ENCODE results near the gene NLRP9.

Gene NLRP9

DNA sequence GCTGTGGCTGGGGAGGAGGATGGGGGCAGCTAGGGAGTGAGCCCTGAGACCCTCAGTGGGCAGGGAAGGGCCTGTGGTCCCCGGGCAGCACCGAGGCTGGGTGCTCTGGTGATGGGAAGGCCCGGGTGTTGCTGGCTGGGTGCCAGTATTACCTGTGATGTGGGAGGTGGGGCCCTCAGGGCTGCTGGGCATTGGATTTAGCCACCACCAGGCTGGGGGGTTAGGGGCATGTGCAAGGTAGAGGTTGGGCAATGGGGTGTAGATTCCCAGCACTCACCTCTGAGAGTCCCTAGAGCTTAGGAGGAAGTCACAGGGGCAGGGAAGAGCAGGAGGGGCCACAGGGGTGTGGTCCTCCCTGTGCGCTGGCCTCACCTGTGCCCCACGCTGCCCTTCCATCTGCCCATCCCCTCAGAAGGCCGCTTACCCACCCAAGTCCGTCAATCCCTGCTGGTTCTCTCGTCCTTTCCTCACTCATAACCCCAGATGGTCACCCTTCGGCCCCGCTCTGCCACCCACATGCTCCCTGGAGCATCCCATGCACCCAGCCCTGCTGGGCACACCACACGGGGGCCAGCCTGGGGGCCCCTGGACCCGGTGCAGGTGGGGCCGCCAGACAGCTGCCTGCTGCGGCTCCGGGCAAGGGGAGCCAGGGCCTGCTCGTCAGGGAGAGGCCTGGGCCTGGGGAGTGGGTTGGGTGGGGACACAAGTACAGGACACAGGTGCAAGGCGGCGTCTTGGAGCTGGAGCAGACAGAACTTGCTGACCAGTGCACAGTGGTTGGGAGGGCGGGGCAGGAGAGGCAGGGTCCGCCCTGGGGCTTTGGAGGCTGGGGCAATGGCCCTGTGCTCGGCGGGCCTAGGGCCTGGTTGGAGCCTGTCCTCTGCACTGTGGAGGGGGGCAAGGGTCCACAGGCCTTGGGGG lies 50.7 kb downstream of the NLRP9 start:
- no peak for DNase-seq (ENCODE audit: low spot score)

DNA sequence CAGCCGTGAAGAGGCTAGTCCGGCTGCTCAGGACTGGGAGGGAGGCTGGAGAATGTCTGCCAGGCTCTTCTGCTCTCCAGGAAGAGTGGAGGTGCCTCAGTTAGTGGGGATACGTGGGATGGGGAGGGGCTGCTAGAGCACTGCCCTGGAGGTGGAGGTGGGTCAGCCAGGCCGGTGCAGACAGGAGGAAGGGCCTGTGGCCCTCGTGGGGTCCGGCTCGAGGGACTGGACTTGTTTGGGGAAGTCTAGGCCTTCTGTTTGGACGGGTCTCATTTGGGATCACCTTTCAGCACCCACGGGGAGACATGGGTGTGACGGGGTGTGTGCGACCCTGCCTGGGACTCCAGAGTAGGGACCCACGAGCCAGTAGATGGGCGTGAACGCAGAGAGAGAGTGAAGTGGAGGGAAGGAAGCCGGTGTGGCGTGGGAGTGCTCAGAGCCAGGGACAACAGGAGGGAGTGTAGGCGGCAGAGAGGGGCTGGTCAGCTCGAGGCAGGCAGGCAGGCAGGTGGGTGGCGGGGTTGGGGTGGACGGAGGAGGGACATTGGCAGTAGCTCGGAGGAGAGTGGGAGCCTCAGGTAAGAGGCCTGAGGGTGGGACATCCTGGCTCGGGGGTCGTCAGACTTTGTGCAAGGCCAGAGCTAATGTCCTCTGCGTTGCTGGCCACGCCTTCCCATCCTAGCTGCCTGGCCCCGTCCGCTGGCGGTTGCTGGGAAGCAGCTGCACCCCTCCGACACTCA lies 51.7 kb downstream of the NLRP9 start:
- no peak for DNase-seq (ENCODE audit: low spot score)

DNA sequence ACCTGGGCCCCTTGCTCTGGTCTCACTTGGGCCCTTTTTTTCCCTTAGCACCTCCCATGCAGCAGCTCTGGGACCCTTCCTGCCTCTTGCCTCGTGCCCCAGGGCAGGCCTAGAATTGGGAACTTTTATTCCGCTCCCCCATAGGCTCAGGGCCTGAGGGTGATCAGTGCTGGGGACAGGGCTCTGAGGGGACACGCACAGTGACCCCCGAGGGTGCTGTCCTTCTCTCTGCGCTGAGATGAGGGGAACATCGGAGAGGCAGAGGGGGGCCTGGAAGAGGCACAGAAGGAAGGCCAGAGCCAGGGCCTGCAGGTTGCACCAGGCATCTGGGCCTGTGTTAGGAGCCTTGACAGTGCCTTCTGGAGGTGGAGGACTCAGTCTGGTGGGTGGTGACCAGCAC lies 52.4 kb downstream of the NLRP9 start:
- no peak for DNase-seq (ENCODE audit: low spot score)

DNA sequence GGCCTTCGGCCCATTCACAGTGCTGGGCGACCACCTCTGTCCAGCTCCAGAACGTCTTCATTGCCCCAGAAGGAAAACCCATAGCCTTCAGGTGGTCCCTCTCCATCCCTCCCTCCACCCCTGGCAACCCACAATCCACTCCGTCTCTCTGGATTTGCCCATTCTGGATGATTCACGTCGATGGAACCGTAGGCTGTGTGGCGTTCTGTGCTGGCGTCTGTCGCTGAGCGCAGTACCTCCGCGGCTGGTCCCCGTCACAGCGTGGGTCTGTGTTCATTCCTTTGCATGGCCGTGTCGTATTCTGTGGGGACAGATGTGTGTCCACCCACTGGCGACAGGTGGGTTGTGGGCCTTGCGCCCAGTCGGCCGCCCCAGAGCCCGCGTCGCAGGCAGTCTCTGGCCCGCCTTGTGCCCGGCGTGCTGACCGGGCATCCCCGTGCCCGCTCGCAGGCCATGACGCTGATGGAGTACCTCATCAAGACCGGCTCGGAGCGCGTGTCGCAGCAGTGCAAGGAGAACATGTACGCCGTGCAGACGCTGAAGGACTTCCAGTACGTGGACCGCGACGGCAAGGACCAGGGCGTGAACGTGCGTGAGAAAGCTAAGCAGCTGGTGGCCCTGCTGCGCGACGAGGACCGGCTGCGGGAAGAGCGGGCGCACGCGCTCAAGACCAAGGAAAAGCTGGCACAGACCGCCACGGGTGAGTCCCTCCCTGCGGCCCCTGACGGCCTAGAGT lies 53.1 kb downstream of the NLRP9 start:
- DNase-seq (ENCODE audit: low spot score), result no peak

DNA sequence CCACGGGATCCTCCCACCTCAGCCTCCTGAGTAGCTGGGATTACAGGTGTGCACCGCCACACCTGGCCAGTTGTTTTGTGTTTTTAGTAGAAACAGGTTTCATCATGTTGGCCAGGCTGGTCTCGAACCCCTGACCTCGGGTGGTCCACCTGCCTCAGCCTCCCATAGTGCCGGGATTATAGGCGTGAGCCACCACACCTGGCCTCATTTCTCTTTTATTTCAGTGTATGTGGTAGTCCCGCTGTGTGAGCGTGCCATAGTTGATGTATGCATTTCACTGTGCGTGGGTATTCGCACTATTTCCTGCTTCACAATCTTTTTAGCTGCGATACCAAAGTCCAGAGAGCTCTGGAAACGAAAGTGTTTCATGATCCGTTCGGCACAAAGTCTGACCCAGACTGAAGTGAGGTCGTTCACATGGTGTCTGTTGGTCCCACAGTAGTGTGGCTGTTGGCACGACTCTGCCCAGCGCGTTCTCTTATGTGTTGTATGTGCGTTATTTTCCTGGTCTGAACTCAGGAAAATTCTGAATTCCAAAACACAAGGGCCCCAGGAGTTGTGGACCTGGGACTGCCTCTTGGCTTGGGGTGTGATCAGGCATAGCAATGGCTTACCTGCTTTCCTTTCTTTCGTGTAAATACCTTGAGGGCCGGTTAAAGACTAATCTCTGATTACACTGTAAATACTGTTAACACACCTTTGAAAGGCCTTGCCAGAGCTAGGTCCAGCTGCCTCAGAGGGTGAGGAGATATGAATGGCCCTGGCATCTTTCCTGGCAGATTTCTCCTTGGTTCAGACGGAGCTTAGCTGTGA lies 54.5 kb downstream of the NLRP9 start:
- DNase-seq (ENCODE audit: low spot score), result no peak

DNA sequence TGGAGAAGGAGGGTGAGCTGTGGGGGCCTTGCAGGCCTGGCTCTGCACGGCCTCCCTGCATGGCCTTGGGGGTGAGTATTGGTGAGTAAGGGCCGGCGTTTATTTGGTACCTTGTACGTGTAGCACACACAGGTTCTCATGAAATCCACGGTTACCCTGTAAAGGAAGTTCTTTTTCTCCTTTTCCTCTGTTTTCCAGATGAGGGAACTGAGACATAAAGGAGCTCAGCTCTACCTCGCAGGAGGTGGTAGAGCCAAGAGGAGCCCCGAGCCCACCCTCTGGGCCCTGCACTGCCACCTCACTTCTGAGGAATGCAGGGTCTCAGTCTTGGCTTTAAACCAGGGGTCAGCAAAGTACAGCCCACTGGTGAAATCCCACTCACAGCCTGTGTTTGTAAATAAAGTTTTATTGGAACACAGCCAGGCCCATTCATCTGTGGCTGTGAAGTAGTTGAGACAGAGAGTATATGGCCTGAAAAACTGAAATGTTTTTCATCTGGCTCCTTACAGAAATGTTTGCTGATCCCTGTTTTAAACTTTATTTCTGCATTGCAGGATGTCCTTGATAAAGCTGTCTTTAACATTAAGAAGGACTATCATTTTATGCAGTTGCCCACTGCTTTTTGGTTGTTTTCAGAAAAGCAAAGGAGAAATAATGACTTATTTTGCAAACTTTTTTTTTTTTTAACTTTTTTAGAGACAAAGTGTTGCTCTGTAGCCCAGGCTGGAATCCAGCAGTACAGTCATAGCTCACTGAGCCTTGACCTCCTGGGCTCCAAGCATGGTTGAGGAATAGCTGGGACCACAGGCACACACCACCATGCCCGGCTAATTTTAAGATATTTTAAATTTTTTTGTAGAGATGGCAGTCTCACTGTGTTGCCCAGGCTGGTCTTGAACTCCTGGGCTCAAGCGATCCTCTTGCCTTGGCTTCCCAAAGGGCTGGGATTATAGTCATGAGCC lies 56.8 kb downstream of the NLRP9 start:
- DNase-seq (ENCODE audit: low spot score), result no peak

DNA sequence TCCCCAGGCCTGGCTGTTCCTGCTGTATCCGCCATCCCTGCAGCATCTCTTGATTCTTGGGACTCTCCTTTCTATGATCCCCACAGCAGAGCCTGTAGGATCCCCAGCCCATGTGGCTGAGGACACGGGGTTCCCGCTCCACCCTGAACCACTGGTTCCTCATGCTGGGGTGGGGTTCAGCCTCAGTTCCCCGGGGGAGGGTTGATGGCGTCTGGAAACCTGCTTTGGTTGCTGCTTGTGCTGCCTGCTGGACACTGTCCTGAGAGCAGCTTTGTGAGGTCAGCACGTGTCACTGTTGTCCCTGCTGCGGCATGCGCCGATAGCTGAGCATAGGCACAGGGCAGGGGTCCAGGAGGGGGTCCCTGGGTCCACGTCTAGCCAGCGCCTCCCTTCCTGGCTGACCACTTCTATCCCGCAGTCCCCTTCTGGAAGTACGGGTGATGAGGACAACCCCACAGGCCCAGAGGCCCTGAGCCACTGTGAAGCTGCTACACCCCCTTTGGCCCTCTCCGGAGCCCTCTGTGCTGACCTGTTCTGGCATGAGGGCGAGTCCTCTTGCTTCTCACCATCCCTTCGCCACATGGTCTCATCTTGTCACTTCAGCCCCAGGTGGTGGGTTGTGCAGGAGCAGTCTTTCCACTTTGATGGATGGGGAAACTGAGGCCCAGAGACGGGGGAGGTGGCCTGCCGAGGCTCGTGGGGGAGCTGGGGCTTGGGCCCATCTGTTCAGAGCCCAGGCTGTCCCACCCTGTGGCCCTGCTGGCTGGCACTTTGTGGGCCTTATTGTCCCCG lies 57.7 kb downstream of the NLRP9 start:
- DNase-seq (ENCODE audit: low spot score), result no peak

DNA sequence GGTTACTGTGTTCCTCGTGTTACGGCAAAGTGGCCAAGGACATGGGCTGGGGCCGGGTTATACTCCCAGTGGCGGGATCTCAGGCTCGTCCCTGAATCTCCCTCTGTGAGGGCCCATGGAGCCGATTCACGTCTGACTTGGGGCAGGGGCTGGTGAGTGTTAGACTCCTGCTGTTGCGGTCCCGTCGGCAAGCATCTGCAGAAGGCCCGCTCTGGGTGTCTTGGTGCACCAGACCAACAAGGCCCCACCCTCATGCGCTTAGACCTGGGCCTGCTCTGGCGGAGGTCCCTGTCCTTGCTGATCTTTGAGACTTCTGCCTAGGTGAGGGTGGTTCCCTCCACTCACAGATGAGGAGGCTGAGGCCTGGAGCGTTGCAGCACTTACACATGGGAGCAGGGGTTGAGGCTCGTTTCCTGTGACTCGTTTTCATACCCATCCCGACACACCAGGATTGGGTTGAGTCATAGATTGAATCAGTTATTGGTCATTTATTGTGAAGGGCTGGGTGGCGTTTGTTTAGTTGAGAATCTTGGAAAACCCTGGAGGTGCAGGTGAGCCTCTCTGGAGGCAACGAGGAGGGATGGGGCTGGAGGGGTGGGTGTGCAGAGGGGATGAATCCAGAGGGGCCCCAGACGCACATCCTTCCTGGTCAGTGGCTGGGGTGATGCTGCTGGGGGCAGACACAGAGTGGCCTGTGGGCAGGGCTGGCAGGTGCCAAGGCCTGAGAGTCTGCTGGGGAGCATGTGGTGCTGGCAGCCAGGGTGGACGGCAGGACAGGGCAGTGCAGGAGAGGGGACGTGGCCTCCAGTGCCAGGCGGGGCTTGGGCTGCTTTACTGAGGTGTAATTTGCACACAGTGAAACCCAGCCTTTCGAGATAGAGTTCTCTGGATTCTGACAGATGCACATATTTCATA lies 58.6 kb downstream of the NLRP9 start:
- DNase-seq (ENCODE audit: low spot score), result no peak

DNA sequence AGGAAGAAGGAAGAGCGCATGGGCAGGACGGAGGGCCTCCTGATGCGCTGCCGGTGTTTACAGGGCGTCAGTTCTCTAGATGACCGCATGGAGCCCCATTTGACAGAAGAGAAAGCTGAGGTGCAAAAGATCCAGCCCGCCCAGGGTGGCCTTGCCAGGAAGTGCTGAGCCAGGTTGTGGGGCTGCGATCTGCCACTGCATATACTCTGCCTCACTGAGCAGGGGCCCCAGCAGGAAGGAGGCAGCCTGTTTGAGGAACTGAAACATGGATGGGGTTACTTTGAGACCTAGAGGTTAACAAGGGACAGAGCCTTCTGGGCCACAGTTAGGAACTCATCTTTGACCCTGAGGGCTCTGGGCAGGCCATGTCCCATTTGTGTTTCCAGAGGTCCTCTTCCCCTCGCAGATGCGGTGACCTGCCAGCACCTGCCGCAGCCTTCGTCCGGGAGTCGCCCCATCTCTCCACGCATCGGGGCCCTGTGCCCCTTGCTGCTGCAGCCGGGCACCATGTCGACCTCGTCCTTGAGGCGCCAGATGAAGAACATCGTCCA lies 60.0 kb downstream of the NLRP9 start:
- peak; percentile 54 for DNase-seq (ENCODE audit: low spot score)

DNA sequence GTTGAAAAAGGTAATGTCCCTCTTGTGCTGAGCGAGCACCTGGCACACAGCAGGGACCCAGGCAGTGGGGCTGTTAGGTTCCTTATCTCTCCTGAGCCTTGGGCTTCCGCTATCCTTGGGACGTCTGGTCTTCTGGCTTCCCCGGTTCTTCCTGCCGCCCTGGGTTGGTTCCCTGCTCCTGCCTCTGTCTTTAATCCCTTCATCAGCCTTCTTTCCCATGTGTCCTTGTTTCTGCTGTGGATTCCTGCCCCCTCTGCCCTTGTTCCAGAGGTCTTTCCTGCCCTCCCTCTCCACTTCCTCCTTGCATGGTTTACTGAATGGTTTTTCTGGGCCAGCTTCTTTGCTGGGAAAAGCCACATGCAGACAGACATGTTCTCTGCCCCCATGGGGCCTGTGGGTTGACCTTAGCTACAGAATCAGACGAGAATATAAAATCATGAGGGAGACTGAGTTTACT lies 60.6 kb downstream of the NLRP9 start:
- DNase-seq (ENCODE audit: low spot score), result no peak

DNA sequence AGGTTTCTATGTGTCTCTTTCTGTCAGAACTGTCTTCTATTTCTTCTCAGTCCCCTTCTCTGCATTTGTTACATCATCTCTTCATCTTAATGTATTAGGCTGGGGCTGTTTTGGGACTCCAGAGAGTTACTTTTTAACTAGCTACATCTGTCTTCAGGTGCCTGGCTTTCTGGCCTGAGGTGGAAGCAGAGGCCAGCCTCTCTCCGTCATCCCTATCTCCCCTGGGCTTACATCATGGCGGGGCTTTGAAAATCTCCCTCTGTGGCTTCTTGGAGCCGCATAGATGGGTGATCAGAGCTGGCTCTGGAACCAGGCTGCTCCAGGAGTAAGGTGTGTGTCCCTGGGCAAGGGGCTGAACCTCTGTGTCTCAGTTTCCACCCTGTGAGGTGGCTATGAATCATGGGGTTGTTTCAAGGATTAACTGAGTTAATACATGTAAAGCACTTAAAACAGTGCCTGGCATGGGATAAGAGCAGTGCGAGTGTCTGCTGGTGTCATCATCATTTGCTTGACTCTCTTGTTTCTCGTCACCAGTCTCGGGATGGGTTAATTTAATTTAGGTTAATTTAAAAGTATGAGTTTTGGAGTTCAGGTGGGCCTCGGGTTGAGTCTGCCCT lies 61.2 kb downstream of the NLRP9 start:
- no peak for DNase-seq (ENCODE audit: low spot score)

DNA sequence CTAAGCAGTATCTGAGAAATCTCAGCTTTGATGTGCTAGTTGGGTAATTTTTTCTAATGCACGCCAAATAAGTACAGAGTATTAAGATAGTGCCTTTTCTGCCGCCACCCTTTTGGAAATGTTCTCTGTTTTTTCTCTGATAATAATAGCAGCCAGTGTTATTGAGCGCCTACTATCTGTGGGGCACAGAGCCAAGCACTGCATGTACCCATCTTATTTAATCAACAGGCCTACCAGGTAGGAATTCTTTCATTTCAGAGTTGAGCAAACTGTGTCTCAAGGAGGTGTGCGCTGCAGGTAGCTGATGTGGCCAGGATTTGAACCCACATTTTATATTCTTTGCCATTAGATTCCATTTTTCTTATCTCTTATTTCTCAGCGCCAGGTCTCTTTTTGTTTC lies 61.8 kb downstream of the NLRP9 start:
- no peak for DNase-seq (ENCODE audit: low spot score)

DNA sequence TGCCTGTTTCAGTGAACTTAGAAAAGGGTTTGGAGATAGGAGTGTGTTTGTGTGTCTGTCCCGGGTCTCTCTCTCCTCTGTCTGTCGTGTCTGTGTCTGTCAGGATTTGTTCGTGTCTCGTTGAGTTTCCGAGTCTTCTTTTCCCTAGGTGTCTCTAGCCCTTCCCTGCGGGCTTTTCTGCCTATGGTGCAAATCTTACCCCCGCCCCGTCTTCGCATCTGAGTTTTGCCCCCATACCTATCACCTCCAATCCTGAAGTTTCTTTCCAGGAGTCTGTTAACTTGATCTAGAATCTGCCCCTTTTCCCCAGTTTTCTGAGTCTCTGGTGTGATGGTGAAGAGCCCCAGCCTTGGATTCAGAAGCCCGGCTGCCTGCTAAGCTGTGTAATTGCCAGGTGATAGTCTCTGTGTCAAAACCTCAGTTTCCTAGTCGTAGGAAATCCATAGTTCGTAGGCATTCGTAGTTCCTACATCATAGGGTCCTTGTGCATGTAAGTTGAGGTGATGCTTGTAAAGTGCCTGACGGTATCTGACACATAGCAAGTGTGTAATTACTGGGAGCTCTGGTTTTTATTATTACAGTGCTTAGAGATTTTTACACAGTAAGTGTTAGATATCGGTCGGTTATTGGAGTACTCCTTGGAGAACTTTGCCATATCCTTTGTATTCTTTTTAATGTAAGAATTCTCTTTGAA lies 62.4 kb downstream of the NLRP9 start:
- no peak for DNase-seq (ENCODE audit: low spot score)

DNA sequence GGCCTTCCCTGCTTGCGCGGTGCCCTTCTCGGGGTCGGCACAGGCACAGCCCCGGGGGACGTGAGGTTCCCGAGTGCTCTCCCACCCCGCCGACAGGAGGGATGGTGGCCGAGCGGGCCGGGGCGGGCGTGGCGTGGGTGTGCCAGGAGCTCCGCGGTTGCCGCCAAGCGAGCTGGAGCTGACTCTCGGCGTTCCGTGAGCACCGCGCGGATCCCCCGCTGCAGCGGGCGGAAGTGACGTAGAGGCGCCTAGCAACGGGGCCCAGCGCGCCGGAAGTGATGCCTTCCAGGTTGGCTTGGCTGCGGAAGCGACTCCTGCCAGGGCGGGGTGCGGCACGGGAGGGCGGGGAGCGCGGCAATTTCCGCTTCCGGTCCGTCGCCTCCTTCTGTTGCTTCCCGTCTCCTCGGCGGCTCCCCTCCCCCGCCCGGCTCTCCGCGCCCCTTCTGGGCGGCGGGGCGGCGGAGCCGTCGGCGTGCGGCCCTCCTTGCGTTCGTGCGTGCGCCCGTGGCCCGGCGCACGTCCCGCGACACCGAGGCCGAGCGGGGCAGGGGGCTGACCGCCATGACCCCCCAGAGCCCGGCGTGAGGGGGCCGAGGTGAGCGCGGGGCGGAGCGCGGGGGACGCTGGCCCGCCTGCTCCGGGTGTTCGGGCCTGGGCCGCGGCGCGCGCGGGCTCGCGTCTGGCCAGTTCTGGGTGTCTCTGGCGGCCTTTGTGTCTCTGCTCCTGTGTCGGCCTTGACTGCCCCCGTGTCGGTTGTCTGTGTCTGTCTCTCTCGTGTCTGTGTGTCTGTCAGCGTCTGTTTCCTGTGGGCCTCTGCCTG lies 63.2 kb downstream of the NLRP9 start, which contains the start of gene EPN1:
Gene EPN1 (plus strand): TSS at position 386 of the 820 bp plus-strand sequence. CDS start 3,402 bp downstream, outside the sequence.
- peak; percentile 92 for DNase-seq (ENCODE audit: low spot score)

DNA sequence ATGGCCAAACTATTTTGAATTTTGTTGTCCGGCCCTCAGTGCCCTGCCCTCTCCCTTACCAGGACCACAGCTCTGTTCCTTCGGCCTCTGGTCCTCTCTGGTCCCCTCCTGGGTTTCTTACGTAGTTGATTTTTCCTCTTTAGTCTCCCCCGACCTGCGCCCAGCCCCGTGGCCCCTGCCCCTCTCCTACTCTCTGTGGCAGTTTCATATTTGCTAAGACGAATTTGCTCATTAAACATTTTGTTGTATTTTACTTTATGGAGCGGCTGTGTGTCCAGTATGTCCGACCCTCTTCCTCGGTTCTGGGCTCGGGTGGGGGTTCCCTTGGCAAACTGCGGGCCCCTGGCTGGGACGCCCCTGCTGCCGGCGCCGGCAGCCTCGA lies 63.8 kb downstream of the NLRP9 start:
- DNase-seq (ENCODE audit: low spot score), result no peak

DNA sequence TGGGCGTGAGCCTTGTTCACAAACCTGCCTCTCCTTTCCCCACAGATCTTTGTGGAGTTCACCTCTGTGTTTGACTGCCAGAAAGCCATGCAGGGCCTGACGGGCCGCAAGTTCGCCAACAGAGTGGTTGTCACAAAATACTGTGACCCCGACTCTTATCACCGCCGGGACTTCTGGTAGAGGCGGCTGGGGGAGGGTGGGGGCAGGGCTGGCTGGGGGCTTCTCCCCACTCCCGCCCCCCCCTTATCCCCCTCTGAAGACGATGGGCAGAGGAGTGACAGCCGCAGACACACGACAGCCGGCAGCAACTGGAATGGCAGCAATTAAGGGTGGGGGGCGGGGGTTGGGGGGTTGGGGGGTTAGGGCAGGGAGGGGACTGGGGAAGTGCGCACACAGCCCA lies 64.3 kb downstream of the NLRP9 start:
- no peak for DNase-seq (ENCODE audit: low spot score)

All from globus pallidus (tissue), 1 donor.